Inflammatory macrophage treated with lipopolysaccharide for 1 hour (primary cell): ENCODE measurements around the gene ARG2.
A peak's percentile ranks its signal among the peaks of the same experiment; 100 is the strongest.

Experiments used
- DNase-seq, 2 donors: peaks; one replicate each; pipeline ENCODE4 v3.0.0-alpha.2; 2020 to 2022

The ARG2 gene

GRCh38 chr14:67619446-67620216 is at the start of gene ARG2:
ARG2 (plus strand) TSS chr14:67619920; CDS start chr14:67619978, 58 bp downstream.
- peak; percentile 90 to 94 for DNase-seq

DNA sequence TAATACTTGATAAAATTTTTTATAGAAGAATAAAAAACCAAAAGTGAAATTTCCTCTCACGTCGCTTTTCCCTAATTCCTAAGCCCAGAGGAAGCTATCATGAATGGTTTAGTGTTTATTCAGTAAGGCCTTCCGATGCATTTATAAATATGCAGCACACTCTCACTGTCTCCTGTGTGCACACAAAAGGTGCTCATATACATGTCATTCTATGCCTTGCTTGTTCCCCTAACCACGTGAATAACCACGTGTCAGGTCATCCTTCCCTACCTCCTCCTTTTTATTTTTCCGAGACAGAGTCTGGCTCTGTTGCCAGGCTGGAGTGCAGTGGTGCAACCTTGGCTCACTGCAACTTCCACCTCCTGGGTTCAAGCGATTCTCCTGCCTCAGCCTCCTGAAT is 49.3 kb upstream of the ARG2 start:
- no peak for DNase-seq

DNA sequence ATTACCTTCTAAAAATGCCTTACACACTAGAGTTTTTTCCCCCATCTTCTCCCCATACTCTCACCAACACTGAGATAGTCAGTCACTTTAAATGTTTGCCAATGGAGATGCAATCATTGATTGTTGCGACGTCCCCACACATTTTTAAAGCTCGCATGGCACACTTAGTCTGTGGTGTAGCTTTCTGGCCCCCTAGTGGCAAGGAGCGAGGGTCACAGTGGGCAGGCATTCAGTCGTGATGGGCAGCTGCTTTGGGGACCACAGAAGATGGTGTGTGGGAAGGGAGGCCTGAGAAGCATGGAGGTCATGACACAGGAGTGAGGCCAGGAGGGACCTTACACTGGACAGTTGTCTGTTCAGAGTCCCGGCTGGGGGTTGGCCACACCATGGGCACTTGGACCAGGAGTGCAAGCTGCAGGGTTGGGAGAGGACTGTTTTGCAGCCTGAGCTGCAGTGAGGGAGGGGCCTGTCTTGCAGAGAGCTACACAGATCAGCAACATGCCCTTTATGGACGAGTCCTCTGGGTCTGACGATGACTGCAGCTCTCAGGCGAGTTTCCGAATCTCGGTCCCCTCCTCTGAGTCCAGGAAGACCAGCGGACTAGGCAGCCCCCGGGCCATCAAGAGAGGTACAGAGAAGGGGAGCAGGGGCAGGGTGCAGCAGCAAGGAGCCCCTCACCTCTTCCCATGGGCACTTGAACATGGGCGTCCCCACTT is 48.3 kb upstream of the ARG2 start:
- peak; percentile 44 to 75 for DNase-seq

DNA sequence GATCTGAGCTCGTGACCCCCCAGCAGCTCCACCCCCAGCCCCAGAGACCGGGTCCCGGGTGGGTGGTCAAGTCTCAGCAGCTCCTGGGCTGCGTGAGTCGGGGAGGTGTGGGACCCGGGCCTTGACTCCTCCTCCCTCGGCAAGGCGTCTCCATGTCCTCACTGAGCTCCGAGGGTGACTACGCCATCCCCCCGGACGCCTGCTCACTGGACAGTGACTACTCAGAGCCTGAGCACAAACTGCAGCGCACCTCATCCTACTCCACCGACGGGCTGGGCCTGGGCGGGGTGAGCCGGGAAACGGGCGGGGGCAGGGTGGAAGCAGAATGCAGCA is 47.8 kb upstream of the ARG2 start:
- DNase-seq: no peak

- DNase-seq: no peak
Observed at GRCh38 chr14:67572608-67573007, 47.1 kb upstream of the ARG2 start.

DNA sequence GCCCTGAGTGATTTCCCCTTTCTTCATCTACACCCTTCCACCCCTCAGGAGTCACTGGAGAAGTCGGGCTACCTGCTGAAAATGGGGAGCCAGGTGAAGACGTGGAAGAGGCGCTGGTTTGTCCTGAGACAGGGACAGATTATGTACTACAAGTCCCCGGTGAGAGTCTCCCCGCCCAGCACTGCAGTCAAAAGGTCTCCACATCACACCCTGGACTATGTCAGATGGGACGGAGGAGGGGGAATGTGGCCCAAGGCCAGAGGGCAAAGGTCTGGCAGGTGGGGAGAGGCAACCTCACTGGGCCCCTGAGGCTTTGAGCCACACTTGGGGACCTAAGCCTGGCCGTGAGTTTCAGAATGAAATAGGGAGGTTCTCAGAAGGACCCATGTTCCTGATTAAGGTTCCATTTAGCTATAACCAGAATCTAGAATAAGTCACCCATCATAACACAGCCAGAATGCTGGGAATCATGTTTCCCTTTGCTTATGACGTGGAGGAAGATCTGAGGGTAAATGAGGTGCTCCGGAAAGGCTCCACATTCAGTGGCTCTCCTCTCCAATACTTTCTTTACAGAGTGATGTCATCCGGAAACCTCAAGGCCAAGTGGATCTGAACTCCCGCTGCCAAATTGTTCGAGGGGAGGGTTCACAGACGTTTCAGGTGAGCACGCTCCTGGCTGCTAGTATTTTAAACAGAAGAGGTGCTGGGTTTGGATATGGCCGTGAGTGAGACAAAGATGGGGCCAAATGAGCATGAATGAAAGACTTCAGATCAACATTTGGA is 46.3 kb upstream of the ARG2 start:
- no peak for DNase-seq

DNA sequence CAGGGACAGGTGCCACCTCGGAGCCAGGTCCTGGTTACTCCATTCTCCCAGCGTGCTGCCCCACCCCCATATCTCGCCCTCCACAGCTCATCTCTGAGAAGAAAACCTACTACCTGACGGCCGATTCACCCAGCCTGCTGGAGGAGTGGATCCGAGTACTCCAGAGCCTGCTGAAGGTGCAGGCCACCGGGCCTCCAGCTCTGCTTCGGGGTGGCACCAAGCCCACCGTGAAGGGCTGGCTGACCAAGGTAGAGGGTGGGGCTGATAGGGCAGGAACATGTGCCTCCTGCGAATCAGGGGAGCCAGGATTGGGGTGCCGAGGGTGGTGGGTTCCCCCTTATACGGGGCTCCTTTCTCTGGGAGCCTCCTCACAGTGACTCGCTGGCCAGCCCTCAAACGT is 45.6 kb upstream of the ARG2 start:
- DNase-seq: no peak

GRCh38 chr14:67574806-67575205 is 44.9 kb upstream of the ARG2 start:
- no peak for DNase-seq

- peak; percentile 54 to 62 for DNase-seq
Observed at GRCh38 chr14:67575684-67576083, 44.0 kb upstream of the ARG2 start.

GRCh38 chr14:67576216-67576955 is 43.3 kb upstream of the ARG2 start:
- DNase-seq: no peak

DNA sequence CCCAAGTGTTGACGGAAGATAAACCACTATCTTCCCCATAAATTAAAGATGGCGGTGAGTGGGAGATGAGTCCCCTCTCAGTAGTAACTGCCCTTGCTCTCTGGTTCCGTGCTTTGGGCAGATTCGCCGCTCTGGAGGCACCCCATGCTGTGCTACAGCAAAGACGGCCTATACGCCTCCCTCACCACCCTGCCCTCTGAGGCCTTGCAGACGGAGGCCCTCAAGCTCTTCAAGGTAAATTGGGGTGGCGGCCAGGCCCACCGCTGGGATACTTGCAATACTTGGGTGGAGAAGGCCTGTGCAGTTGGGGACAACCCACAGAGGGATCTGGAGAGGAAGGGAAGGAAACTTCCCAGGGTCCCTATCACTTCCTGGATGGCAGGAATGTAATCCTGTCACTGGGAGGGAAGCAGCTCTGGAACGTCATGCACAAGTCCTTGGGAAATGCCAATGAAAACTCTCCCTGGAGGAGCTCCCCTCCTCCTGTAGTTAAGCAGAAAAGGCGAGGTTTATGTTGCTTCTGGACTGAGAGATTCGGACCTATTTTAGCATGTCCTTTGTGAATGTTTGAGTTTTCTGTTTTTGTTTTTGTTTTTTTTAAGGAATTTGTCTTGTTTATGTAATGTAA is 42.4 kb upstream of the ARG2 start:
- DNase-seq: no peak

DNA sequence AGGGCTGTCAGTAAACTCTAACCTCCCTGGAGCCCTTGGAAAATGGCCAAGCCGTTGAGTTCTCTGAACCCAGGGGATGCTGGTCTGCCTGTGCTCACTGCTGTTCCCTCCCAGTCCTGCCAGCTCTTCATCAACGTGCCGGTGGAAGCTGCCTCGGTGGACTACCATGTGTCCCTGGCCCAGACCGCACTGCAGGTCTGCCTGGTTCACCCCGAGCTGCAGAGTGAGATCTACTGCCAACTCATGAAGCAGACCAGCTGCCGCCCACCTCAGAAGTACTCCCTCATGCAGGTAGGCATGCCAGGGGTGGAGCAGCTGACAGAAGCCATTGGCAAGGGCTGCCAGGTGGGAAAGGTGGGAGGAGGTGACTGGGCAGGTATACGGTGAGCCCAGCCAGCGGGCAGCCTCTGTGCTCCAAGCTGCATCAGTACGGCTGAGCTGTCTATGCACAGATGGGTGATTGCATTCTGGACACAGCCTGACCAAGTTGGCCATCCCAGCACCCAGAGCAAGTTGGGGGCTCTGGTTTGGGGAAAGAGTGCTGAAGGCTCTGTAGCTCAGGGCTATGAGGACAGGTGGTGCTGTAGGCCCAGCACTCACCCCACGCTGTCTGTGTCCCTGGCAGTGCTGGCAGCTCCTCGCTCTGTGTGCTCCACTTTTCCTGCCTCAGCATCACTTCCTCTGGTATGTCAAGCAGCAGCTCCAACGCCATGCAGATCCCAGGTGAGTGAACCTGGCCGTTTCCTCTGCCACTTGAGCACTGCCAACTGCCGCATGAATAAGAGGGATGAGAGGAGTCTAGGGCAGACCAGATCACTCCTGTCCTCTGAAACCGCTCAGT is 41.6 kb upstream of the ARG2 start:
- DNase-seq: no peak

- DNase-seq: no peak
Observed at GRCh38 chr14:67579040-67579439, 40.7 kb upstream of the ARG2 start.

- DNase-seq: no peak
Observed at GRCh38 chr14:67579636-67580035, 40.1 kb upstream of the ARG2 start.

GRCh38 chr14:67580336-67581171 is 39.2 kb upstream of the ARG2 start:
- no peak for DNase-seq

- DNase-seq: no peak
Observed at GRCh38 chr14:67581643-67582042, 38.1 kb upstream of the ARG2 start.

DNA sequence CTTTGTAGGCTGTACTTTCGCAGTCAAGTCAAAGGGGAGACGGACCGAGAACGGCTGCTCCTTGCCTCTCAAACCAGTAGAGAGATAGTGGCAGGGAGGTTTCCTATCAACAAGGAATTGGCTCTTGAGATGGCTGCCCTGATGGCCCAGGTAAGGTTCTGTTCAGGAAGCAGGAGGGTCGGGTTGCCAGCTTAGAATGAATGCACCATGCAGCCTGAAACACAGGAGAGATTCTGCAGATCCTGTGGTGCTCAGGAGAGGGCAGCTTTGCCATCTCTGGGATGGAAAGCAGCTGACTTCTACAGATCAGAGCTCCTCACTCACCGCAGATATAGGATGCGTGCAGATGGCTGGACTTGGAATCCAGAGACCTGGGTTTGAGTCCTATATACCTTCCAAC is 37.7 kb upstream of the ARG2 start:
- DNase-seq: no peak

DNA sequence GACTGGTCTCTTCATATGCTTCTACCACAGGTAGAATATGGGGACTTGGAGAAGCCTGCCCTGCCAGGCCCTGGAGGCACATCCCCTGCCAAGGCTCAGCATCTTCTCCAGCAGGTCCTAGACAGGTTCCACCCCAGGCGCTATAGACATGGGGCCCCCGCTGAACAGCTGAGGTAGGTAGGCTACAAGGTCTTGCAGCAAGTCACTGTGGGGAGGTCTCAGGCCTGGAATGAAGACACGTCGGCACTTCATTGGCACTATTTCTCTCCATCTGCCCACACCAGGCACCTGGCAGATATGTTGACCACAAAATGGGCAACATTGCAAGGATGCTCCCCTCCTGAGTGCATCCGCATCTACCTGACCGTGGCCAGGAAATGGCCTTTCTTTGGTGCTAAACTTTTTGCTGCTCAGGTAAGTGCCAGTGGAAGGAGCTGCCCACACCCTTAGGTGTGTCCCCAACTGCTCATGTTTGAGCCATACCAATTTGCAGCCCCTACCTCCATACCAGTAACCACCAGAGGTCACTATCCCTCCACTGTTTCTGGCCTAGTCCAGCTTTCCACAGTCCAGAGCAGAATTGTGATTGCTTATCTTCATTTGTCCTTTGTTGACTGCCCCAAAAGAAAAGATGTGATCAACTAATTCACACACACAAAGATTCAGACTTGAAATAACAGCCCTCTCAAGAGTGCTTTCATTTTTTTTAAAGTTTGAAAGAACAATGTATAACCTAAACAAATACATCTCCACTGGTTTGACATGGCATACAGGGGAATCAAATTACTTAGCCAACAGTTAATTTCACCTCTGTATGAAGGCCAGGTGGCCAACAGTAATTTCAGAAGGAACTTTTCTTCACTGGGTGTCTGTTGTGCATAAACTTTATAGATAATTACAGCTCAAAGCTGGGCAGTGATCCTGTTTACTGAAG is 35.7 kb upstream of the ARG2 start:
- DNase-seq: peak; percentile 26 to 66

DNA sequence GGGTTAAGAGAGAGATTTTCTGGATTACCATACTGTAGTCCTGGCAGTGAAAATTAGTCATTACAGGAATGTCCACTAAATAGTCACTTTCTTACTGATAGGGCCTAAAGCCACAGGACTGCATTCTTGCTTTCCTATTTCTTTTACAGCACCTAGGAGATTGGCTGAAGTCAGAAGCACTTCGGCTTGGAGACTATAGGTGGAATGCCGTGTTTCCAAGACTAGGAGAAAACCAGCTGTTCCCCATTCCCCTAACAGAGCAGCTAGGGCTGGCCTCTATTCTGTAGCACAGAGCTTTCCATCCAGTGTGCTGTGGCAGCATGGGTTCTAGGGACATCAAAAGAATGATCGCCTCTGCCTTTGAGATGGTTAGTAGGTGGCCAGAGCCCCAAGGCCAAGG is 34.7 kb upstream of the ARG2 start:
- DNase-seq: no peak

DNA sequence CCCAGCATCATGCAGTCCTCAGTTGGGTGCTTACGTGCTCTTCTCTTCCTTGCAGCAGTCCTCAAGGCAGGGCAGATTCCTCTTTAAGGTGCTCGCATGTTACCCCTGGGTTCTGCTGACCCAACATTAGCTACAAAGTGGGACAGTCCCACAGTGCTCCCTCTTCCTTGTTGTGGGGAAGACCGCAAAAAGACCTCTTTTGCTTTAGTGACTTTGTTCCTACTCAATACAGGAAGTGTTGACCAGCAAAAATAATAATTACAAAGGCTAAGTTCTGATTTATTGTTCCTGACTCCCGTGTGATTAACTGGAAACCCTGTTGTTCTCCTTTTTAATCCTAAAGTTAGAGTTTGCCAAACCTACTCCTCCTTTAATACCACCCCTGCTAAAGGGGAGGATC is 33.4 kb upstream of the ARG2 start:
- peak; percentile 22 to 65 for DNase-seq
